SKM-1 treated with dmso at 0.1 percent for 144 hours (cell line): ENCODE results near the gene ABCA9.
"Not testable (repeated sequence)": the region's sequence is repeated elsewhere in the genome, so short reads cannot be mapped to it uniquely, and the experiment has no call there.

Source experiments
- DNase-seq: peaks from one replicate; lab custom pipeline; 2025; ENCODE audit not compliant: unreplicated experiment; lab: John Stamatoyannopoulos, UW

ABCA9 gene, protein sequence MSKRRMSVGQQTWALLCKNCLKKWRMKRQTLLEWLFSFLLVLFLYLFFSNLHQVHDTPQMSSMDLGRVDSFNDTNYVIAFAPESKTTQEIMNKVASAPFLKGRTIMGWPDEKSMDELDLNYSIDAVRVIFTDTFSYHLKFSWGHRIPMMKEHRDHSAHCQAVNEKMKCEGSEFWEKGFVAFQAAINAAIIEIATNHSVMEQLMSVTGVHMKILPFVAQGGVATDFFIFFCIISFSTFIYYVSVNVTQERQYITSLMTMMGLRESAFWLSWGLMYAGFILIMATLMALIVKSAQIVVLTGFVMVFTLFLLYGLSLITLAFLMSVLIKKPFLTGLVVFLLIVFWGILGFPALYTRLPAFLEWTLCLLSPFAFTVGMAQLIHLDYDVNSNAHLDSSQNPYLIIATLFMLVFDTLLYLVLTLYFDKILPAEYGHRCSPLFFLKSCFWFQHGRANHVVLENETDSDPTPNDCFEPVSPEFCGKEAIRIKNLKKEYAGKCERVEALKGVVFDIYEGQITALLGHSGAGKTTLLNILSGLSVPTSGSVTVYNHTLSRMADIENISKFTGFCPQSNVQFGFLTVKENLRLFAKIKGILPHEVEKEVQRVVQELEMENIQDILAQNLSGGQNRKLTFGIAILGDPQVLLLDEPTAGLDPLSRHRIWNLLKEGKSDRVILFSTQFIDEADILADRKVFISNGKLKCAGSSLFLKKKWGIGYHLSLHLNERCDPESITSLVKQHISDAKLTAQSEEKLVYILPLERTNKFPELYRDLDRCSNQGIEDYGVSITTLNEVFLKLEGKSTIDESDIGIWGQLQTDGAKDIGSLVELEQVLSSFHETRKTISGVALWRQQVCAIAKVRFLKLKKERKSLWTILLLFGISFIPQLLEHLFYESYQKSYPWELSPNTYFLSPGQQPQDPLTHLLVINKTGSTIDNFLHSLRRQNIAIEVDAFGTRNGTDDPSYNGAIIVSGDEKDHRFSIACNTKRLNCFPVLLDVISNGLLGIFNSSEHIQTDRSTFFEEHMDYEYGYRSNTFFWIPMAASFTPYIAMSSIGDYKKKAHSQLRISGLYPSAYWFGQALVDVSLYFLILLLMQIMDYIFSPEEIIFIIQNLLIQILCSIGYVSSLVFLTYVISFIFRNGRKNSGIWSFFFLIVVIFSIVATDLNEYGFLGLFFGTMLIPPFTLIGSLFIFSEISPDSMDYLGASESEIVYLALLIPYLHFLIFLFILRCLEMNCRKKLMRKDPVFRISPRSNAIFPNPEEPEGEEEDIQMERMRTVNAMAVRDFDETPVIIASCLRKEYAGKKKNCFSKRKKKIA (N-terminal part only)

DNA sequence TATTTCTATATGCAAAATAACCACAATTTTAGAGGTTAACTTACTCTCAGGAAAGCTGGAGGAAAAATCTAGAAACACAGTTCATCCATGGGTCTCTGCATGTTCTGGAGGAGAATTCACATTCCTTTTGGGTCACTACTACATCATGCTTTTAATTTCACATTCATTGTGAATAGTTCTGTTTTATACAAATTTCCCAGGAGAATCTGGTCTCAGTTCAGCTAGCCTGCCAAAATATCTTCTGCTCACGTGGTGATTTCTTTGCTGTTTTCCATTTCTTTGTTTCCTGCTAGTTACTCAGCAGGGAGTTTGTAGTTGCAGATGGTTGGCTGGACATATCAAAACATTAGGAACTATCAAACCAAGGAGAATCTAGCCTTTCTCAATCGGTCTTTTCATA lies at the start of gene ABCA9:
TSS of gene ABCA9 (minus strand) at position 106 of the 400 bp plus-strand sequence. CDS start 9,801 bp downstream, outside the sequence.
- DNase-seq, result no peak

DNA sequence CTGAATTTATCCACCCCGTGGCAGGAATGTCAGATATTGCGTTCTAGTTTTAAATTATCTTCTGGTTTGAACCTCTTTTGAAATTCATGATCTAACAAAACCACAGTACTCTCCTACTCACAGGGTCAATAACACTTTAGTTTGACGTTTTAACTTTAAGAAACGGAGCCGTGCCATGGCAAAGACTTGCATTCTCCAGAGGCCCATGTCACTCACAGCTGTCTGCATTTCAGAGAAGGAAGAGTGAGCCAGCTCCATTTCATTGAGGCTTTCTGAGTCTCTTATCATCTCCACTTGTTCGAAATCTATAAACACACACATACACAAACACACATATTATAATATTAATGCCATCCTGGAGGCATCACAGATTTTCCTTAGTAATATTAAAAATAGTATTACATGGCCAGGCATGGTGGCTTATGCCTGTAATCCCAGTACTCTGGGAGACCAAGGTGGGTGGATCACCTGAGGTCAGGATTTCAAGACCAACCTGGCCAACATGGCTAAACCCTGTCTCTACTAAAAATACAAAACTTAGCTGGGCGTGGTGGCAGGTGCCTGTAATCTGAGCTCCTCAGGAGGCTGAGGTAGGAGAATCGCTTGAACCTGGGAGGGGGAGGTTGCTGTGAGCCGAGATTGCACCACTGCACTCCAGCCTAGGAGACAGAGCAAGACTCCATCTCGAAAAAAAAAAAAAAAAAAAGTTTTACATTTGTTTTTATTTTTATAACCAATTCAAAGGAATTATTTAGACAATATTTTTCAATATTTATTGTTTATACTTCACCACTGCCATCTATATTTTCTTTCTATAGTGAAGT lies 45.4 kb upstream of the ABCA9 start:
- DNase-seq, result no peak

- no peak for DNase-seq
Observed at GRCh38 chr17:69103557-69104233, 43.0 kb upstream of the ABCA9 start.

- no peak for DNase-seq
Observed at GRCh38 chr17:69098625-69099024, 37.9 kb upstream of the ABCA9 start.

- no peak for DNase-seq
Observed at GRCh38 chr17:69096541-69096940, 35.8 kb upstream of the ABCA9 start.

GRCh38 chr17:69093995-69094394 lies 33.3 kb upstream of the ABCA9 start:
- no peak for DNase-seq

GRCh38 chr17:69093279-69093789 lies 32.6 kb upstream of the ABCA9 start:
- no peak for DNase-seq

DNA sequence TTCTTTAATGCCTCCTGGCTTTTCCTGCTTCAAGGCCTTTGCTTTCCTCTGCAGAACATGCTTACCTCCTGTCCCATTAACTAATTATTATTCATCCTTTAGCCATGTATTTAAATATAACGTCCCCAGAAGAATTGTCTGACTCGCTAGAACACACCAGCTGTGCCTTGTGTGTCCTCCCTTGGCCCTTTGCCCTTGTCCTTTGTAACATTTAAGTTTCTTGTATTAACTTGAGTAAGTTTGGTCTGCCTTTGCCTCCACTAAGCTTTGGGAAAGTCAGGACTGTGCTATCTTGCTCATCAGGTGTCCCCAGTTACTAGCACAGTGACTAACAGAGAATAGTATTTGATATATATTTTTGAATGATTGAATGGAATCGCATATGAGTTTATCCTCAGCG lies 29.6 kb upstream of the ABCA9 start:
- no peak for DNase-seq

- DNase-seq, result no peak
Observed at GRCh38 chr17:69088643-69089200, 28.0 kb upstream of the ABCA9 start.

DNA sequence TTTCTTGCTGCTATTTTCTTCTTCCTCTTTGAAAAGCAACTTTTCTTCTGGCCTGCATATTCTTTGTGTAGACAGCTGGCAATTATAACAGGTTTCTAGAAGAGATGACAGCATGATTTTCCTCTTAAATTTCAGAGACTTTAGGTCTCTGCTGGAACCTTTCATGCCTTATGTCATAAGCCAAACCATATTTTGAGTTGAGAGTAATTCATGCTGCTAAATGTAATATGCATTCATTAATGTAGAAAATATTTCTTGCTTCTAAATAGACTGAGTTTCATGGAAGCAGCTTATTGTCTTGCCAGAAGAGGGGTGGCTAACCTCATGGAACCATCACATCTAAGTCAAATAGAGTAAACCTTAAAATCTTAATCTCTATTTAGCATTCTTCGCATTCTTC lies 25.9 kb upstream of the ABCA9 start:
- no peak for DNase-seq

DNA sequence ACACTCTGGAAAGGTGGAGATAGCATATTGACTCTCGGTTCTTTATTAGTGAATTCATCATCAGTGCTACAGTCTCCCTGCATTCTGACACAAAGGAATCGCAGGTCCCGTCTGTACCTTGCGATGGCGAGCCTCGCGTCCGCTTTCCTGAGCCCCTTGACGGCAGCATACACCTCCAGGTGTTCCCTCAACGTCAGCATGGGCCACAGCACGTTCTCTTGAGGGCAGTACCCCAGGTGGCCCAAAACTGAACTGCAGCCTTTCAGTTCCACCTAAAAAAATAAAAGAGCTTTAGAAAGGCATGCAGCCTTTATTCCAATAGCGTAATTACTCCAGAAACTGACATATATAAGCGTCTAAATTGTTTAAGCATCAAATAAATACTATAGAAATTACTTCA lies 24.2 kb upstream of the ABCA9 start:
- no peak for DNase-seq

- no peak for DNase-seq
Observed at GRCh38 chr17:69082696-69083095, 22.0 kb upstream of the ABCA9 start.

GRCh38 chr17:69078864-69079263 lies 18.1 kb upstream of the ABCA9 start:
- DNase-seq, result no peak

DNA sequence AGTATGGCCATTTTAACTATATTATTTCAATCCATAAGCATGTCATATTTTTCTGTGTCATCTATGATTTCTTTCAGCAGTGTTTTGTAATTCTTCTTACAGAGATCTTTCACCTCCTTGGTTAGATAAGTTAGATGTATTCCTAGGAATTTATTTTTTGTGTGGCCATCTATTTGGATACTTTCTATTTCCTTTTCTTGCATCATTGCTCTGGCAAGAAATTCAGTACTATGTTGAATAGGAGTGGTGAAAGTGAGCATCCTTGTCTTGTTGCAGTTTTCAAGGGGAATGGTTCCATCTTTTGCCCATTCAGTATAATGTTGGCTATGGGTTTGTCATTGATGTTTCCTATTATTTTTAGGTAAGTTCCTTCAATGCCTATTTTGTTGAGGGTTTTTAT lies 15.1 kb upstream of the ABCA9 start:
- no peak for DNase-seq

- not testable (repeated sequence) for DNase-seq
Observed at GRCh38 chr17:69073392-69073791, 12.7 kb upstream of the ABCA9 start.

DNA sequence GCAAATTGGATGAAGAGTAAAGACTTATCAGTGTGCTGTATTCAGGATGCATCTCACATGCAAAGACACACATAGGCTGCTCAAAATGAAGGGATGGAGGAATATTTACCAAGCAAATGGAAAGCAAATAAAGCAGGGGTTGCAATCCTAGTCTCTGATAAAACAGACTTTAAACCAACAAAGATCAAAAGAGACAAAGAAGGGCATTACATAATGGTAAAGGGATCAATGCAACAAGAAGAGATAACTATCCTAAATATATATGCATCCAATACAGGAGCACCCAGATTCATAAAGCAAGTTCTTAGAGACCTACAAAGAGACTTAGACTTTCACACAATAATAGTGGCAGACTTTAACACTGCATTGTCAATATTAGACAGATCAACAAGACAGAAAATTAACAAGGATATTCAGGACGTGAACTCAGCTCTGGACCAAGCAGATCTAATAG lies 12.1 kb upstream of the ABCA9 start:
- DNase-seq, result not testable (repeated sequence)

DNA sequence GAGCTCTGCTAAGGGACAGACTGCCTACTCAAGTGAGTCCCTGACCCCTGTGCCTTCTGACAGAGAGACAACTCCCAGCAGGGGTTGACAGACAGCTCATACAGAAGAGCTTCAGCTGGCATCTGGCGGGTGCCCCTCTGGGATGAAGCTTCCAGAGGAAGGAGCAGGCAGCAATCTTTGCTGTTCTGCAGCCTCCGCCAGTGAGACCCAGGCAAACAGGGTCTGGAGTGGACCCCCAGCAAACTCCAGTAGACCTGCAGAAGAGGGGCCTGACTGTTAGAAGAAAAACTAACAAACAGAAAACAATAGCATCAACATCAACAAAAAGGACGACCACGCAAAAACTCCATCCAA lies 10.5 kb upstream of the ABCA9 start:
- DNase-seq, result not testable (repeated sequence)

DNA sequence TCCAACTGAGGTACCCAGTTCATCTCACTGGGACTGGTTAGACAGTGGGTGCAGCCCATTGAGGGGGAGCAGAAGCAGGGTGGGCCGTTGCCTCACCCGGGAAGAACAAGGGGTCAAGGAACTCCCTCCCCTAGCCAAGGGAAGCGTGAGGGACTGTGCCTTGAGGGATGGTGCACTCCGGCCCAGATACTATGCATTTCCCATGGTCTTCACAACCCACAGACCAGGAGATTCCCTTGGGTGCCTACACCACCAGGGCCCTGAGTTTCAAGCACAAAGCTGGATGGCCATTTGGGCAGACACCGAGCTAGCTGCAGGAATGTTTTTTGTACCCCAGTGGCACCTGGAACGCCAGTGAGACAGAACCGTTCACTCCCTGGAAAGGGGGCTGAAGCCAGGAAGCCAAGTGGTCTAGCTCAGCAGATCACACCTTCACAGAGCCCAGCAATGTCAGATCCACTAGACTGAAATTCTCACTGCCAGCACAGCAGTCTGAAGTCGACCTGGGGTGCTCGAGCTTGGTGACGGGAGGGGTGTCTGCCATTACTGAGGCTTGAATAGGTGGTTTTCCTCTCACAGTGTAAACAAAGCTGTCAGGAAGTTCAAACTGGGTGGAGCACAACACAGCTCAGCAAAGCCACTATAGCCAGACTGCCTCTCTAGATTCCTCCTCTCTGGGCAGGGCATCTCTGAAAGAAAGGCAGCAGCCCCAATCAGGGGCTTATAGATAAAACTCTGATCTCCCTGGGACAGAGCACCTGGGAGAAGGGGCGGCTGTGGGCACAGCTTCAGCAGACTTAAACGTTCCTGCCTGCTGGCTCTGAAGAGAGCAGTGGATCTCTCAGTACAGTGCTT lies 9.9 kb upstream of the ABCA9 start:
- not testable (repeated sequence) for DNase-seq
